ENCODE results near the gene NUDT22.

DNA sequence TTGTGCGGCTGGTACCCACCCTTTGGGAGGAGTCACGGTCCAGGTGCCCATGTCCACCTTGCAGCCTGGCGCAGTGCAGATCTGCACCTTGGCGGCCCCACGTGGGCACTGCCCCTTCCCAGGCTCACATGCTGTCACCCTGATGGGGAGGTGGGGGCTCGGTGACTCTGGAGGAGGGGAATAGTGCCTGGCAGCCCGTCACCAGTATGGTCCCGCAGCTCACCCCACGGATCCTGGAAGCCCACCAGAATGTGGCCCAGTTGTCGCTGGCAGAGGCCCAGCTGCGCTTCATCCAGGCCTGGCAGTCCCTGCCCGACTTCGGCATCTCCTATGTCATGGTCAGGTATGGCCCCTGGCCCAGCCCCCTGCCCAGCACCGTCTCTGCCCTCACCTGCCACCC is 5.3 kb upstream of the NUDT22 start:
- TF ChIP-seq, protein P1, sequence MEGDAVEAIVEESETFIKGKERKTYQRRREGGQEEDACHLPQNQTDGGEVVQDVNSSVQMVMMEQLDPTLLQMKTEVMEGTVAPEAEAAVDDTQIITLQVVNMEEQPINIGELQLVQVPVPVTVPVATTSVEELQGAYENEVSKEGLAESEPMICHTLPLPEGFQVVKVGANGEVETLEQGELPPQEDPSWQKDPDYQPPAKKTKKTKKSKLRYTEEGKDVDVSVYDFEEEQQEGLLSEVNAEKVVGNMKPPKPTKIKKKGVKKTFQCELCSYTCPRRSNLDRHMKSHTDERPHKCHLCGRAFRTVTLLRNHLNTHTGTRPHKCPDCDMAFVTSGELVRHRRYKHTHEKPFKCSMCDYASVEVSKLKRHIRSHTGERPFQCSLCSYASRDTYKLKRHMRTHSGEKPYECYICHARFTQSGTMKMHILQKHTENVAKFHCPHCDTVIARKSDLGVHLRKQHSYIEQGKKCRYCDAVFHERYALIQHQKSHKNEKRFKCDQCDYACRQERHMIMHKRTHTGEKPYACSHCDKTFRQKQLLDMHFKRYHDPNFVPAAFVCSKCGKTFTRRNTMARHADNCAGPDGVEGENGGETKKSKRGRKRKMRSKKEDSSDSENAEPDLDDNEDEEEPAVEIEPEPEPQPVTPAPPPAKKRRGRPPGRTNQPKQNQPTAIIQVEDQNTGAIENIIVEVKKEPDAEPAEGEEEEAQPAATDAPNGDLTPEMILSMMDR (IDR thresholded peaks at IDR 0.05; ENCODE audit: low read depth, low read length, poor library complexity, severe bottlenecking), result no peak
- TF ChIP-seq EZH2phosphoT487 (IDR thresholded peaks at IDR 0.05; ENCODE audit: borderline replicate concordance, low read length), result no peak

Data from DOHH2 (cell line).